HEK293 (cell line): ENCODE measurements around the gene RGS19.

Source experiments
- CTCF ChIA-PET: fragments of 350-600 bp; formaldehyde crosslinking; extraction: SDS; loops from one replicate; lab custom pipeline; 2021; ENCODE audit warnings: antibody characterized with exemption; lab: Yijun Ruan, JAX
- POLR2A ChIA-PET: fragments of 300-600 bp; formaldehyde crosslinking; extraction: SDS; loops from one replicate; lab custom pipeline; 2020; ENCODE audit warnings: antibody characterized with exemption, inconsistent platforms; lab: Yijun Ruan, JAX
- H3K27ac ChIP-seq: fragments of 200-500 bp; sonication (Bioruptor generic); 2 replicates; pipeline ENCODE4 v1.5.1; 2014; ENCODE audit warnings: low read depth, low read length, control low read depth, inconsistent platforms; ENCODE audit errors: extremely low read depth
- H3K36me3 ChIP-seq, 2 experiments: fragments of 200-500 bp in 1 of 2; sonication (Bioruptor generic) in 1 of 2; 1 replicate in 1 of 2; 2 replicates in 1 of 2; pipeline ENCODE4 v1.5.1; 2014 to 2017; ENCODE audit warnings: inconsistent platforms in 2 of 2, low read length in 2 of 2; ENCODE audit not compliant: control insufficient read depth in 2 of 2, insufficient read depth in 1 of 2
- H3K4me1 ChIP-seq: fragments of 200-500 bp; sonication (Bioruptor generic); 2 replicates; pipeline ENCODE4 v1.5.1; 2014; ENCODE audit warnings: mild to moderate bottlenecking, low read length, inconsistent platforms; ENCODE audit not compliant: control insufficient read depth, insufficient read depth
- H3K4me3 ChIP-seq: 2 replicates; pipeline ENCODE4 v1.5.1; 2011; ENCODE audit warnings: low read depth, mild to moderate bottlenecking, control low read depth, low read length, moderate library complexity
- H3K9me3 ChIP-seq: fragments of 200-500 bp; sonication (Bioruptor generic); 2 replicates; pipeline ENCODE4 v1.5.1; 2014; ENCODE audit warnings: low read depth, low read length, inconsistent platforms; ENCODE audit not compliant: control insufficient read depth, insufficient read depth
- BCL6B ChIP-seq: fragments of 450-650 bp; formaldehyde crosslinking; IDR thresholded peaks from 2 replicates; pipeline ENCODE4 v1.5.1; 2017; ENCODE audit warnings: missing biosample characterization, missing genetic modification characterization
- EGR2 ChIP-seq: fragments of 450-650 bp; formaldehyde crosslinking; IDR thresholded peaks from 2 replicates; pipeline ENCODE4 v1.5.1; 2016; ENCODE audit warnings: low read depth, missing biosample characterization, missing genetic modification characterization
- GLI2 ChIP-seq: fragments of 450-650 bp; formaldehyde crosslinking; IDR thresholded peaks from 2 replicates; pipeline ENCODE4; 2017; ENCODE audit warnings: missing biosample characterization, missing genetic modification characterization, low read depth, borderline replicate concordance
- MZF1 ChIP-seq: fragments of 450-650 bp; formaldehyde crosslinking; IDR thresholded peaks from 2 replicates; pipeline ENCODE4 v1.5.1; 2017; ENCODE audit warnings: missing biosample characterization, missing genetic modification characterization, borderline replicate concordance
- PRDM2 ChIP-seq: fragments of 450-650 bp; formaldehyde crosslinking; IDR thresholded peaks from 2 replicates; pipeline ENCODE4 v1.5.1; 2016; ENCODE audit warnings: missing biosample characterization, missing genetic modification characterization, borderline replicate concordance
- SALL2 ChIP-seq: fragments of 450-650 bp; formaldehyde crosslinking; IDR thresholded peaks from 2 replicates; pipeline ENCODE4 v1.5.0; 2017; ENCODE audit warnings: missing biosample characterization, mild to moderate bottlenecking, missing genetic modification characterization, borderline replicate concordance
- YY2 ChIP-seq: fragments of 450-650 bp; formaldehyde crosslinking; IDR thresholded peaks from 2 replicates; pipeline ENCODE4 v1.5.1; 2016; ENCODE audit warnings: missing biosample characterization, missing genetic modification characterization
- ZBTB17 ChIP-seq: fragments of 450-650 bp; formaldehyde crosslinking; IDR thresholded peaks from 2 replicates; pipeline ENCODE4 v1.5.1; 2016; ENCODE audit warnings: missing biosample characterization, missing genetic modification characterization
- ZBTB20 ChIP-seq: fragments of 450-650 bp; formaldehyde crosslinking; IDR thresholded peaks from 2 replicates; pipeline ENCODE4 v1.5.1; 2016; ENCODE audit warnings: missing biosample characterization, missing genetic modification characterization
- ZBTB48 ChIP-seq: fragments of 450-650 bp; formaldehyde crosslinking; IDR thresholded peaks from 2 replicates; pipeline ENCODE4 v1.5.1; 2016; ENCODE audit warnings: missing biosample characterization, missing genetic modification characterization
- ZBTB8A ChIP-seq: fragments of 450-650 bp; formaldehyde crosslinking; IDR thresholded peaks from 2 replicates; pipeline ENCODE4 v1.5.1; 2016; ENCODE audit warnings: missing biosample characterization, missing genetic modification characterization
- ZEB2 ChIP-seq: fragments of 450-650 bp; formaldehyde crosslinking; IDR thresholded peaks from 2 replicates; pipeline ENCODE4 v1.5.1; 2016; ENCODE audit warnings: missing biosample characterization, missing genetic modification characterization
- ZFP41 ChIP-seq: fragments of 450-650 bp; formaldehyde crosslinking; IDR thresholded peaks from 2 replicates; pipeline ENCODE4 v1.5.1; 2016; ENCODE audit warnings: missing biosample characterization, missing genetic modification characterization, borderline replicate concordance
- ZFP69B ChIP-seq: fragments of 450-650 bp; formaldehyde crosslinking; IDR thresholded peaks from 2 replicates; pipeline ENCODE4 v1.5.1; 2016; ENCODE audit warnings: missing biosample characterization, missing genetic modification characterization
- ZNF10 ChIP-seq: fragments of 450-650 bp; formaldehyde crosslinking; IDR thresholded peaks from 2 replicates; pipeline ENCODE4 v1.5.1; 2017; ENCODE audit warnings: missing biosample characterization, missing genetic modification characterization
- ZNF133 ChIP-seq: fragments of 450-650 bp; formaldehyde crosslinking; IDR thresholded peaks from 2 replicates; pipeline ENCODE4 v1.5.1; 2016; ENCODE audit warnings: missing biosample characterization, missing genetic modification characterization
- ZNF184 ChIP-seq: fragments of 450-650 bp; IDR thresholded peaks from 2 replicates; pipeline ENCODE4 v1.5.1; 2018; ENCODE audit warnings: missing biosample characterization, mild to moderate bottlenecking, missing genetic modification characterization
- ZNF248 ChIP-seq: fragments of 450-650 bp; formaldehyde crosslinking; IDR thresholded peaks from 2 replicates; pipeline ENCODE4 v1.5.1; 2017; ENCODE audit warnings: missing biosample characterization, missing genetic modification characterization
- ZNF26 ChIP-seq: fragments of 450-650 bp; formaldehyde crosslinking; IDR thresholded peaks from 2 replicates; pipeline ENCODE4 v1.5.1; 2016; ENCODE audit warnings: missing biosample characterization, missing genetic modification characterization
- ZNF335 ChIP-seq: fragments of 450-650 bp; formaldehyde crosslinking; conservative IDR thresholded peaks from 2 replicates; pipeline ENCODE4 v1.5.1; 2016; ENCODE audit warnings: missing biosample characterization, missing genetic modification characterization
- ZNF513 ChIP-seq: fragments of 450-650 bp; IDR thresholded peaks from 2 replicates; pipeline ENCODE4 v1.5.1; 2018; ENCODE audit warnings: missing biosample characterization, missing genetic modification characterization
- ZNF560 ChIP-seq: fragments of 450-650 bp; formaldehyde crosslinking; IDR thresholded peaks from 2 replicates; pipeline ENCODE4 v1.5.1; 2017; ENCODE audit warnings: missing biosample characterization, missing genetic modification characterization, borderline replicate concordance
- ZNF626 ChIP-seq: fragments of 450-650 bp; sonication (Bioruptor Pico); formaldehyde crosslinking; IDR thresholded peaks from 2 replicates; pipeline ENCODE4 v1.5.1; 2018; ENCODE audit warnings: missing biosample characterization, missing genetic modification characterization, inconsistent platforms
- ZNF664 ChIP-seq: fragments of 450-650 bp; formaldehyde crosslinking; IDR thresholded peaks from 2 replicates; pipeline ENCODE4 v1.5.1; 2016; ENCODE audit warnings: missing biosample characterization, missing genetic modification characterization
- ZNF768 ChIP-seq: fragments of 450-650 bp; formaldehyde crosslinking; IDR thresholded peaks from 2 replicates; pipeline ENCODE4 v1.5.1; 2018; ENCODE audit warnings: missing biosample characterization, mild to moderate bottlenecking, missing genetic modification characterization
- ZNF785 ChIP-seq: fragments of 450-650 bp; formaldehyde crosslinking; IDR thresholded peaks from 2 replicates; pipeline ENCODE4 v1.5.1; 2016; ENCODE audit warnings: missing biosample characterization, missing genetic modification characterization
- ZNF837 ChIP-seq: fragments of 450-650 bp; formaldehyde crosslinking; IDR thresholded peaks from 2 replicates; pipeline ENCODE4 v1.5.1; 2016; ENCODE audit warnings: missing biosample characterization, missing genetic modification characterization
- ZSCAN23 ChIP-seq: fragments of 450-650 bp; formaldehyde crosslinking; IDR thresholded peaks from 2 replicates; pipeline ENCODE4 v1.5.1; 2016; ENCODE audit warnings: missing biosample characterization, missing genetic modification characterization

The RGS19 gene

GRCh38 chr20:64083804-64084684 is 4.7 kb upstream of the RGS19 start, which contains the start of gene LKAAEAR1:
TSS of gene LKAAEAR1 (minus strand) at chr20:64084398. CDS start at chr20:64084219, 179 bp downstream.
- POLR2A ChIA-PET: interaction anchor here (1.1 to 2.9 kb wide), 3 partner anchors 19 to 46 kb away, joined by 3 to 13 read pairs (median 4); partner anchors contain the start of gene TCEA2
- H3K9me3 ChIP-seq: no peaks in the 10 kb centered on the region
- peaks cover under 1% of the 10 kb centered on the region for H3K4me1 ChIP-seq
- CTCF ChIA-PET: interaction anchor here (0.5 to 4.8 kb wide), 11 partner anchors 17 to 544 kb away, joined by 3 to 35 read pairs (median 4); no protein-coding TSS in a partner anchor
- peak within 1 kb of the TSS; percentile 35 for H3K4me3 ChIP-seq
- H3K36me3 ChIP-seq: no peaks in the 10 kb centered on the region
- H3K27ac ChIP-seq: no peak within 1 kb of the TSS; the same call in 1 of the 2 replicates
- TF ChIP-seq SALL2: no peak
- TF ChIP-seq ZNF26 (tag by site-specific recombination): no peak
- TF ChIP-seq ZNF513: no peak
- no peak for TF ChIP-seq EGR2
- TF ChIP-seq ZNF664 (tag by site-specific recombination): no peak
- no peak for TF ChIP-seq ZNF837 (tag by site-specific recombination)
- TF ChIP-seq ZBTB8A (tag by site-specific recombination): peak; percentile 77
- no peak for TF ChIP-seq ZNF184 (tag by site-specific recombination)
- no peak for TF ChIP-seq GLI2 (tag by site-specific recombination)
- TF ChIP-seq ZNF133 (tag by site-specific recombination): no peak
- TF ChIP-seq ZNF248: no peak
- no peak for TF ChIP-seq ZNF626 (tag by site-specific recombination)
- no peak for TF ChIP-seq ZBTB48
- TF ChIP-seq ZNF785 (tag by site-specific recombination): no peak
- TF ChIP-seq ZNF560: no peak
- TF ChIP-seq PRDM2 (tag by site-specific recombination): no peak
- TF ChIP-seq ZNF10 (tag by site-specific recombination): no peak
- TF ChIP-seq ZNF768: no peak
- TF ChIP-seq ZSCAN23 (tag by site-specific recombination): no peak
- no peak for TF ChIP-seq ZEB2
- peak; percentile 77 for TF ChIP-seq ZNF335 (tag by site-specific recombination)
- no peak for TF ChIP-seq ZFP69B (tag by site-specific recombination)
- no peak for TF ChIP-seq MZF1 (tag by site-specific recombination)
- TF ChIP-seq ZBTB20 (tag by site-specific recombination): peak; percentile 74; the same call in 1 of the 2 replicates
- TF ChIP-seq BCL6B: no peak
- TF ChIP-seq YY2 (tag by site-specific recombination): no peak
- peak; percentile 65 for TF ChIP-seq ZBTB17 (tag by site-specific recombination)
- TF ChIP-seq ZFP41: no peak
